CD14-positive monocyte (primary cell): Measurements from ENCODE around the gene LOC128125822.

Source experiments
- DNase-seq, 3 donors: peaks; one replicate each; pipeline ENCODE4 v3.0.0-alpha.2; 2011 to 2022
- H2AFZ ChIP-seq: 2 replicates; pipeline ENCODE4 v1.6.0; 2012; ENCODE audit warnings: mild to moderate bottlenecking, low read depth, low read length, inconsistent platforms; ENCODE audit not compliant: insufficient read depth, poor library complexity, severe bottlenecking
- H3K27ac ChIP-seq, 2 donors: 1 replicate in 1 of 2; 2 replicates in 1 of 2; pipeline ENCODE4 v1.5.1; 2012 to 2013; ENCODE audit warnings: low read length in 2 of 2, control low read depth in 1 of 2, inconsistent platforms in 1 of 2, low read depth in 1 of 2, mild to moderate bottlenecking in 1 of 2
- H3K27me3 ChIP-seq, 2 donors: one replicate each; pipeline versions ENCODE4 v1.6.0 to v1.6.1; 2011 to 2013; ENCODE audit warnings: low read length in 2 of 2; ENCODE audit not compliant: control insufficient read depth in 2 of 2, insufficient read depth in 2 of 2
- H3K36me3 ChIP-seq, 2 donors: replicated peaks in 1 of 2; 1 replicate in 1 of 2; 2 replicates in 1 of 2; pipeline versions ENCODE4 v1.5.1 to v1.6.1; 2012 to 2013; ENCODE audit warnings: low read length in 2 of 2, control low read depth in 1 of 2, inconsistent platforms in 1 of 2, mild to moderate bottlenecking in 1 of 2; ENCODE audit not compliant: insufficient read depth in 2 of 2, control insufficient read depth in 1 of 2
- H3K4me1 ChIP-seq, 2 donors: 1 replicate in 1 of 2; 2 replicates in 1 of 2; pipeline versions ENCODE4 v1.5.1 to v1.6.1; 2012 to 2013; ENCODE audit warnings: low read length in 2 of 2, control low read depth in 1 of 2, inconsistent platforms in 1 of 2, mild to moderate bottlenecking in 1 of 2, moderate library complexity in 1 of 2; ENCODE audit not compliant: insufficient read depth in 2 of 2, control insufficient read depth in 1 of 2
- H3K4me2 ChIP-seq: replicated peaks from 2 replicates; pipeline ENCODE3; 2012; ENCODE audit warnings: low read length, moderate library complexity, mild to moderate bottlenecking; ENCODE audit not compliant: poor library complexity, severe bottlenecking; ENCODE audit errors: extremely low read depth
- H3K4me3 ChIP-seq, 3 experiments: fragments of 200-600 bp in 1 of 3; sonication (generic) in 1 of 3; replicated peaks in 1 of 3; 1 replicate in 2 of 3; 2 replicates in 1 of 3; pipeline ENCODE4 v1.5.1; 2011 to 2013; ENCODE audit warnings: low read length in 3 of 3, mild to moderate bottlenecking in 3 of 3, control low read depth in 2 of 3, low read depth in 2 of 3, inconsistent platforms in 1 of 3, moderate library complexity in 1 of 3
- H3K79me2 ChIP-seq: 2 replicates; pipeline ENCODE4 v1.6.0; 2012; ENCODE audit warnings: mild to moderate bottlenecking, control low read depth, inconsistent platforms, low read length, moderate library complexity; ENCODE audit not compliant: insufficient read depth
- H3K9ac ChIP-seq: 2 replicates; pipeline ENCODE4 v1.6.0; 2017; ENCODE audit warnings: low read length, mild to moderate bottlenecking; ENCODE audit not compliant: insufficient read depth, poor library complexity, severe bottlenecking
- H3K9me3 ChIP-seq, 2 donors: replicated peaks in 1 of 2; 1 replicate in 1 of 2; 2 replicates in 1 of 2; pipeline versions ENCODE4 v1.5.1 to v1.6.1; 2012 to 2013; ENCODE audit warnings: low read length in 2 of 2, control low read depth in 1 of 2; ENCODE audit not compliant: control insufficient read depth in 1 of 2, insufficient read depth in 1 of 2
- H4K20me1 ChIP-seq: 2 replicates; pipeline ENCODE4 v1.6.0; 2012; ENCODE audit warnings: mild to moderate bottlenecking, low read length, control low read depth, moderate library complexity; ENCODE audit not compliant: insufficient read depth
- H3K27ac Mint-ChIP-seq, 7 donors: one replicate each; pipeline ENCODE4 v1.8.0; 2020; ENCODE audit warnings: mild to moderate bottlenecking in 7 of 7, mixed read lengths in 7 of 7, moderate library complexity in 6 of 7, inconsistent platforms in 2 of 7
- H3K27me3 Mint-ChIP-seq, 3 donors: one replicate each; pipeline ENCODE4 v1.8.0; 2021 to 2022; ENCODE audit warnings: low read depth in 3 of 3, mild to moderate bottlenecking in 3 of 3, mixed read lengths in 3 of 3, moderate library complexity in 3 of 3, inconsistent platforms in 1 of 3
- H3K36me3 Mint-ChIP-seq, 2 donors: one replicate each; pipeline ENCODE4 v1.8.0; 2020; ENCODE audit warnings: mixed read lengths in 2 of 2, inconsistent platforms in 1 of 2, mild to moderate bottlenecking in 1 of 2
- H3K4me1 Mint-ChIP-seq: one replicate; pipeline ENCODE4 v1.8.0; 2020; ENCODE audit warnings: mild to moderate bottlenecking, mixed read lengths
- H3K4me3 Mint-ChIP-seq, 2 donors: one replicate each; pipeline ENCODE4 v1.8.0; 2020; ENCODE audit warnings: mild to moderate bottlenecking in 2 of 2, mixed read lengths in 2 of 2, moderate library complexity in 1 of 2
- H3K9me3 Mint-ChIP-seq, 7 donors: one replicate each; pipeline ENCODE4 v1.8.0; 2020 to 2022; ENCODE audit warnings: mixed read lengths in 7 of 7, mild to moderate bottlenecking in 6 of 7, moderate library complexity in 6 of 7, inconsistent platforms in 2 of 7
- WGBS: methylation state at CpG from one replicate; pipeline ENCODE4 v1.1.5; 2013; ENCODE audit warnings: missing lambda C conversion rate; ENCODE audit not compliant: insufficient coverage; 5-methylcytosine and 5-hydroxymethylcytosine counted together
- intact Hi-C, 2 donors: fragments of 100-400 bp; cut with micrococcal nuclease; formaldehyde crosslinking; loops; one replicate each; pipeline versions ENCODE4 v1.15.0 to v1.15.1; 2023
- TF ChIP-seq, protein P1 (sequence below): fragments of 200-600 bp; IDR thresholded peaks from one replicate; pipeline ENCODE4 v1.8.0; 2022; ENCODE audit warnings: antibody characterized with exemption, mild to moderate bottlenecking

The LOC128125822 gene

GRCh38 chr6:63553900-63554299, 18.4 kb upstream of the LOC128125822 start:
- no peak for DNase-seq
- no peaks in the 10 kb centered on the region for H3K36me3 ChIP-seq
- no peaks in the 10 kb centered on the region for H4K20me1 ChIP-seq
- no peaks in the 10 kb centered on the region for H3K27me3 ChIP-seq
- no peaks in the 10 kb centered on the region for H3K4me1 ChIP-seq
- no peak overlapping the region for H3K9ac ChIP-seq
- no peak overlapping the region for H3K4me2 ChIP-seq
- Mint-ChIP-seq H3K36me3 (no peaks in the 10 kb centered on the region), H3K4me3 (no peak overlapping the region), H3K9me3 (peaks cover 0 to 2% (median 0%) of the 10 kb centered on the region in 7 donors), H3K27me3 (peaks cover 0 to 4% (median 1%) of the 10 kb centered on the region in 3 donors), H3K27ac (no peak overlapping the region), H3K4me1 (no peaks in the 10 kb centered on the region)
- H3K79me2 ChIP-seq = no peaks in the 10 kb centered on the region
- H2AFZ ChIP-seq = no peak overlapping the region
- H3K27ac ChIP-seq = no peak overlapping the region
- H3K9me3 ChIP-seq = no peaks in the 10 kb centered on the region
- WGBS = no CpG with 5 or more reads among the region's 1 CpG
- TF ChIP-seq, protein P1, sequence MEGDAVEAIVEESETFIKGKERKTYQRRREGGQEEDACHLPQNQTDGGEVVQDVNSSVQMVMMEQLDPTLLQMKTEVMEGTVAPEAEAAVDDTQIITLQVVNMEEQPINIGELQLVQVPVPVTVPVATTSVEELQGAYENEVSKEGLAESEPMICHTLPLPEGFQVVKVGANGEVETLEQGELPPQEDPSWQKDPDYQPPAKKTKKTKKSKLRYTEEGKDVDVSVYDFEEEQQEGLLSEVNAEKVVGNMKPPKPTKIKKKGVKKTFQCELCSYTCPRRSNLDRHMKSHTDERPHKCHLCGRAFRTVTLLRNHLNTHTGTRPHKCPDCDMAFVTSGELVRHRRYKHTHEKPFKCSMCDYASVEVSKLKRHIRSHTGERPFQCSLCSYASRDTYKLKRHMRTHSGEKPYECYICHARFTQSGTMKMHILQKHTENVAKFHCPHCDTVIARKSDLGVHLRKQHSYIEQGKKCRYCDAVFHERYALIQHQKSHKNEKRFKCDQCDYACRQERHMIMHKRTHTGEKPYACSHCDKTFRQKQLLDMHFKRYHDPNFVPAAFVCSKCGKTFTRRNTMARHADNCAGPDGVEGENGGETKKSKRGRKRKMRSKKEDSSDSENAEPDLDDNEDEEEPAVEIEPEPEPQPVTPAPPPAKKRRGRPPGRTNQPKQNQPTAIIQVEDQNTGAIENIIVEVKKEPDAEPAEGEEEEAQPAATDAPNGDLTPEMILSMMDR = no peak
- intact Hi-C loops = no loop called here
- no peak overlapping the region for H3K4me3 ChIP-seq

GRCh38 chr6:63554782-63555181, 17.5 kb upstream of the LOC128125822 start:
- Histone ChIP-seq H3K79me2 (no peaks in the 10 kb centered on the region), H3K4me2 (no peak overlapping the region), H3K4me3 (no peak overlapping the region), H3K9me3 (no peaks in the 10 kb centered on the region), H3K36me3 (no peaks in the 10 kb centered on the region), H3K4me1 (no peaks in the 10 kb centered on the region), H3K27me3 (no peaks in the 10 kb centered on the region), H2AFZ (no peak overlapping the region), H3K9ac (no peak overlapping the region), H4K20me1 (no peaks in the 10 kb centered on the region), H3K27ac (no peak overlapping the region)
- no peak overlapping the region for H3K27ac Mint-ChIP-seq
- H3K36me3 Mint-ChIP-seq = no peaks in the 10 kb centered on the region
- WGBS = no CpG with 5 or more reads among the region's 1 CpG
- no peak overlapping the region for H3K4me3 Mint-ChIP-seq
- H3K27me3 Mint-ChIP-seq = peaks cover 0 to 4% (median 1%) of the 10 kb centered on the region in 3 donors
- peaks cover 0 to 2% (median 0%) of the 10 kb centered on the region in 7 donors for H3K9me3 Mint-ChIP-seq
- H3K4me1 Mint-ChIP-seq = no peaks in the 10 kb centered on the region
- TF ChIP-seq, protein P1 = no peak
- intact Hi-C loops = no loop called here
- DNase-seq = no peak
